ENCODE measurements around the gene FYB1.
A peak's percentile ranks its signal among the peaks of the same experiment; 100 is the strongest.

FYB1 gene

GRCh38 chr5:39158786-39159185 lies 60.6 kb downstream of the FYB1 start:
- DNase-seq (ENCODE audit: low spot score), result no peak

- DNase-seq (ENCODE audit: low spot score), result no peak
Measured at GRCh38 chr5:39158127-39158593, 61.2 kb downstream of the FYB1 start.

GRCh38 chr5:39157701-39158100 lies 61.7 kb downstream of the FYB1 start:
- DNase-seq (ENCODE audit: low spot score), result no peak

- no peak for DNase-seq (ENCODE audit: low spot score)
Measured at GRCh38 chr5:39156082-39156481, 63.3 kb downstream of the FYB1 start.

- DNase-seq (ENCODE audit: low spot score), result no peak
Measured at GRCh38 chr5:39151745-39152144, 67.6 kb downstream of the FYB1 start.

- DNase-seq (ENCODE audit: low spot score), result no peak
Measured at GRCh38 chr5:39149966-39150365, 69.4 kb downstream of the FYB1 start.

GRCh38 chr5:39148983-39149534 lies 70.3 kb downstream of the FYB1 start:
- peak; percentile 5 for DNase-seq (ENCODE audit: low spot score)

- no peak for DNase-seq (ENCODE audit: low spot score)
Measured at GRCh38 chr5:39146831-39147540, 72.4 kb downstream of the FYB1 start.

- DNase-seq (ENCODE audit: low spot score), result no peak
Measured at GRCh38 chr5:39143151-39143860, 76.1 kb downstream of the FYB1 start.

- DNase-seq (ENCODE audit: low spot score), result no peak
Measured at GRCh38 chr5:39140558-39141168, 78.7 kb downstream of the FYB1 start.

GRCh38 chr5:39138892-39139291 lies 80.5 kb downstream of the FYB1 start:
- no peak for DNase-seq (ENCODE audit: low spot score)

GRCh38 chr5:39137819-39138451 lies 81.4 kb downstream of the FYB1 start:
- no peak for DNase-seq (ENCODE audit: low spot score)

GRCh38 chr5:39137391-39137790 lies 82.0 kb downstream of the FYB1 start:
- DNase-seq (ENCODE audit: low spot score), result no peak

- no peak for DNase-seq (ENCODE audit: low spot score)
Measured at GRCh38 chr5:39132792-39133191, 86.6 kb downstream of the FYB1 start.

- DNase-seq (ENCODE audit: low spot score), result no peak
Measured at GRCh38 chr5:39132128-39132447, 87.3 kb downstream of the FYB1 start.

GRCh38 chr5:39131210-39132127 lies 87.9 kb downstream of the FYB1 start:
- DNase-seq (ENCODE audit: low spot score), result no peak

GRCh38 chr5:39130716-39131115 lies 88.6 kb downstream of the FYB1 start:
- DNase-seq (ENCODE audit: low spot score), result no peak

- no peak for DNase-seq (ENCODE audit: low spot score)
Measured at GRCh38 chr5:39121922-39122321, 97.4 kb downstream of the FYB1 start.

GRCh38 chr5:39121315-39121714 lies 98.0 kb downstream of the FYB1 start:
- DNase-seq (ENCODE audit: low spot score), result no peak

- no peak for DNase-seq (ENCODE audit: low spot score)
Measured at GRCh38 chr5:39120052-39120420, 99.3 kb downstream of the FYB1 start.

- DNase-seq (ENCODE audit: low spot score), result no peak
Measured at GRCh38 chr5:39119404-39120051, 99.8 kb downstream of the FYB1 start.

Measured in SW480 (cell line).